Measurements from ENCODE around the gene KRTAP5-7.
"Not testable (repeated sequence)": the region's sequence is repeated elsewhere in the genome, so short reads cannot be mapped to it uniquely, and the experiment has no call there.

KRTAP5-7 gene

GRCh38 chr11:71526796-71527575 is at the start of gene KRTAP5-7:
TSS of gene KRTAP5-7 (plus strand) at chr11:71527267. CDS start at chr11:71527301, 34 bp downstream.
- DNase-seq: not testable (repeated sequence)

DNA sequence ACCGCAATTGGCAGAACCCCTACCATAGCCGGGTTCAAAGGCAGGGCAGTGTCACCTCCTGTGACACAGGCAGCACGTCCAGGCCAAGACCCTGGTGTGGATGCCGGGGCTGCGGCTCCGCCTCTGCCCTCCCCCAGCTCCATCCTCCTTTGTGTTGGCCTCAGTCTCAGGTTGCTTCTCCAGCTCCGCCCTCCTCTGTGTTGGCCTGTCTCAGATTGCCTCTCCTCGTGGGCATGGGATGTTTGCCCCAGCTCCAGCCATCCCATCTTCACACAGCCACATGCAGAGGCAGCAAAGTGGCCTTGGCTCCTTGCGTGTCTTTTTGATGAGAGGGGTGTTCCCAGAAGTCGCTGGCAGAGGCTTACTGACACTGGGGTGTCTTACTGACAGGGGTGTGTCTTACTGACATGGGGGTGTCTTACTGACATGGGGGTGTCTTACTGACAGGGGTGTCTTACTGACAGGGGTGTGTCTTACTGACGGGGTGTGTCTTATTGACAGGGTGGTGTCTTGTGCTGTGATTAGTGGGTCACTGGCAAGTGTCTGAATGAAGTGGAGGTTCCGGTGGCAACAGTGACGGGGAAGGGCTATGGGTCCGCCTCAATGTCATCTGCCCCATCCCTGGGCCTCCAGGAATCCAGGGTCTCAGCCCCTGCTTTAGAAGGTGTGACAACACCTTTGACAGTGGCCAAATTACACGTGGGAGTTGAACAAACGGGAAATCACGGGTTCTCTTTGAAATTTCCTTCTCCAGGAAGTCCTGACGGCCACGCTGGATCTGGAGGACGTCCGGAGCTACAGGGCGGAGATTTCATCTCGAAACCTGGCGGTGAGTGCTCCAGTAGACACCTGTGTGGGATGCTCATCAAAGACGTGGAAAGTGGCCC is 49.2 kb upstream of the KRTAP5-7 start:
- no peak for DNase-seq

GRCh38 chr11:71478528-71478840 is 48.6 kb upstream of the KRTAP5-7 start:
- DNase-seq: no peak

DNA sequence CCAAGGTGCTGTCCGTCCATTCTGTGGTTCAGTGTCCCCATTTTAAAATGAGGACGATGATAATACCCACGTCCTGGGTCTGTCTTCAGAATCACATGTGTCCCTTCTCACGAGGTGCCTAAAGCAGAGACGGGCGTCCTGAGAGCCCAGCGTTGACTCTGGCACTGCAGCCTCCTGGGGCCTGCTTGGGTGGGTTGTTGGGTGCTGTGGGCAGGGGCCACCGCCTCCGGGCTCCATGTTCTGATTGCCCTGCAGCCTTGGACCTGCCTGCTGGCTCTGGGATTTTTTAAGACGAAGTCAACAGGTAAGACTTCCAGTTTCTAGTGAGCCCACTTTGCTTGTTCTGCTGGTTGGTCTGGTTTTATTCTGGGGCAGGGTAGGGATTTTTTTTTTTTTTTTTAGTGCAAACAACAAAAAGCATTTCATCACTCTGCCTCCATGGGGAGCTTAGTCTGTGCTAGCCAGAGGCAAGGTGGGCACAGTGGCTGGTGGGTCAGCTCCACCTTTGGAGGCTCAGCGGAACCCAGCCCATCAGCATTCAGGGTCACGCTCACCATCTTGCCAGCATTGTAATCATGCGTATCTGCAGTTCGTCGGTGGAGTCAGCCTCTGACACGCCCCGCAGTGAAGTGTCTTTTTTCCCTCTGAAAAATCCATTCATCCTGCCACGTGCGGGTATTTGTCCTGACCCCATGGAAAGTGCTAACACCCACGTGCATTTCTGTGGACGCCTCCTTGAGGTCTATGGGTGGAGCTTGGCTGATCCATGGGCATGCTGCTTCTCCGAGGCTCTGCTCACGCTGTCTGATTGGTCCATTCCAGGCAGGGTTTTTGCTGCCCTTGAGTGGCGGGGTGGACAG is 45.7 kb upstream of the KRTAP5-7 start:
- DNase-seq: no peak

GRCh38 chr11:71482216-71482615 is 44.9 kb upstream of the KRTAP5-7 start:
- DNase-seq: no peak

GRCh38 chr11:71482746-71483364 is 44.2 kb upstream of the KRTAP5-7 start:
- no peak for DNase-seq

GRCh38 chr11:71483692-71484091 is 43.4 kb upstream of the KRTAP5-7 start:
- no peak for DNase-seq

DNA sequence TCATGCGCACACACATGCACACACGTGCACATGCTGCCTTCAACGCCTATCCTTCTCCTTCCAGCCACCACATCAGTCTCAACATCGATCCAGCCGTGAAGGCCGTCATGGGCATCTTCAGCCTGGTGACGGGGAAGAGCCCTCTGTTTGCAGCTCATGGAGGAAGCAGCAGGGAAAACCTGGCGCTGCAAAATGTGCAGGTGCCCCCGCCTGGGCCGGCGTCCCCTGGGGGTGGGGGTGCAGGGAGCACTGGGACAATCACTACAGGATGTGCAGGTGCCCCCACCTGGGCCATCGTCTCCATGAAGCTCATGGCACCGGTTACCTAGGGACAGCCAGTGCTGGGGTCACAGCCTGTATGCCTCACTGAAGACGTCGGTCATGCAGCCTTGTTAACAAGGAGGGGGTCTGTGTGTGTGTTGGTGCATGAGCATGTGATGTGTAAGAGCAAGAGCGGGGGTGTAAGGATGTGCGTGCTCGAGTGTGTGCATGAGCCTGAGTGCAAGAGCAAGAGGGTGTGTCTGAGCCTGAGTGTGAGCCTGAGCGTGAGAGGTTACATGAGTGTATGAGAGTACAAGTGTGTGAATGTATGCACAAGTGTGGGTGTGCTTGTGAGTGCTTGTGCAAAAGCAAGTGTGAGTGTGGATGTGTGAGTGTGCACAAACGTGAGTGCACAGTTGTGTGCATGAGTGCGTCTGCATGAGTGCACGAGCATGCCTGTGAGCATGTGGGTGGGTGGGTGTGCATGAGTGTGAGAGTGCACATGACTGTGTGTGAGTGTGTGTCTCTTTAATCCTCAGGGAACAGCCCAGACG is 42.6 kb upstream of the KRTAP5-7 start:
- no peak for DNase-seq

DNA sequence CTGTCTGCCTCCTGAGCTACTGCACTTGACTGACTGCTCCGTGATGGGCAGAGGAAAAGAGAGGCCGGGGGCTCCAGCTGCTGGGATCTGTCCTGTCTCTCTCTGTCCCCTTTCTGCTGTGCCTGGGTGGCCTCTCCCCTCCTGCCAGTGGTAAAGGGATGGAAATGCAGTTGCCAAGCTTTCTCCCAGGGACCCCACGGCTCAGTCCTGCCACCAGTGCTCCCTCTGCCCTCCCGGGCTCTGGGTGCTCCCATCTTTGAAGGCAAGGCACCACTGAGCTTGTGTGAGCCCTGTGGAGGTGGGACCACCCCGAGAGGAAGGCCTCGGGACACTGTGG is 42.0 kb upstream of the KRTAP5-7 start:
- no peak for DNase-seq

DNA sequence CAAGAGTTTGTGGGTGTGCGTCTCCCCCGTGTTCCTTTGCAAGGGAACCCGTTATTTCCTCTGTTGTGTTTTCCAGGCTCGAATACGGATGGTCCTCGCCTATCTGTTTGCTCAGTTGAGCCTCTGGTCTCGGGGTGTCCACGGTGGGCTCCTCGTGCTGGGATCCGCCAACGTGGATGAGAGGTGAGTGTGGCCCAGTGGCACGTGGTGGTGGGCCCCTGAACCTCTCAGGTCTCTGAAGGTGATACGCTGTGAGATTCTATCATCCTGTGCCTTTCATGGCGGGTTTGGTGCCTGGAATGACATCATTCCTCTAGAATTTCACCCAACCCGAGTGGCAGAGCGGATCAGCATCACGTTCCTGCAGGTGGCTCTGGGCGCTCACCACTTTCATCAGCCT is 41.6 kb upstream of the KRTAP5-7 start:
- no peak for DNase-seq

- DNase-seq: no peak
Observed at GRCh38 chr11:71486320-71486719, 40.7 kb upstream of the KRTAP5-7 start.

DNA sequence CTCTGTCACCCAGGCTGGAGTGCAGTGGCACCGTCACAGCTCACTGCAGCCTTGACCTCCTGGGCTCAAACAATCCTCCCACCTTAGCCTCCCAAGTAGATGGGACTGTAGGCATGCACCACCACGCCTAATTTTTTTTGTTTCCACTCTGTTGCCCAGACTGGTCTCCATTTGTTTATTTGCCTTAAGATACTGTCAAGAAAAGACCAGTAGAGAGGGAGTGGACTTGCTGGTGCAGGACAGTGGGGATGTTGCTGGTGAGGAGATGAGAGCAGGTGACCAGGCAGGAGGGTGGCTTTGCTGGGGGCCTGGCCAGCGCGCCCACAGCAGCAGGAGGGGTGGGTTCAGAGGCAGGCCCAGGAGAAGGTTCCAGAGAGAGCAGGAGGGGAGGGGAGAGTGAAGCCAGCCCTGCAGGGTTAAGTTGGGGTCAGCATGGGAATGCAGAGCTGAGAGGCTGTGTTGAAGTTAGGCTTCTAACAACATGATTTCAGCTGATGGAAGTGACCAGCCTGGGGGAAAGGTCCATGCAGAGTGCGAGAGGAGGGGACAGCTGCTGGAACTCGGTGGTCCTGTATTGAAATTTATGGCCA is 38.3 kb upstream of the KRTAP5-7 start:
- no peak for DNase-seq

DNA sequence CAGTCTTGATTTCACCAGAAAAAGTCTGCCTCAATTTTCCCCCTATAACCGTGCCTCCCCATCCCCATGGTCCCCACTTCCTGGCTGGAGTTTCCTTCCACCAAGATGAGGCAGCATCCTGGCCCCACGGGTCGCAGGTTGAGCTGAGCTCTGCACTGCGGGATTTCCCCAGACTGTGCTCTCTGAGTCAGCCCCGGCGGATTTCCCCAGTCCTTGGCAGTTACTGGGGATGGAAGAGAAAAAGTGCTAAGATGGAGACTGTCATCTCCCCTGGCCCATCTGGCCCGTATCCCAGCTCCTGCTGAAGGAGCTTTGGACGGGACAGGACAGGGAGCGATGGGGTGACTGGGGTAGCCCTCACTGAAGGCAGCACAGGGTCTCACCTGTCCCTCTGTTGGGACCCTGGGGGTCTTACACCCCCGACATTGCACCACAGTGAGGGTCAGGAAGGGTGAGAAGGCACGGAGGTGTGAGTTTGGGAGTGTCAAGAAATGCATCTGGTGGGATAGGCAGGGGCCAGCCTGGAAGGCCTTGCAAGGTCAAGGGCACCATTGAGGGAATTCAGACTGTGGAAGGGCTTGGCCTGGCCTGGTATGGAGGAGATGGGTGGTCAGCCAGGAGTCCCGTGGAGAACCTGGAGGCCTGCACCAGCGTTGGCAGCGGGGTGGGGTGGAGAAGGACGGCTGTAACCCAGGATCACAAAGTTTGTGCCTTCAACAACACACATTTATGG is 37.6 kb upstream of the KRTAP5-7 start:
- DNase-seq: no peak

- no peak for DNase-seq
Observed at GRCh38 chr11:71490044-71490730, 36.9 kb upstream of the KRTAP5-7 start.

- DNase-seq: no peak
Observed at GRCh38 chr11:71490731-71491390, 36.2 kb upstream of the KRTAP5-7 start.

DNA sequence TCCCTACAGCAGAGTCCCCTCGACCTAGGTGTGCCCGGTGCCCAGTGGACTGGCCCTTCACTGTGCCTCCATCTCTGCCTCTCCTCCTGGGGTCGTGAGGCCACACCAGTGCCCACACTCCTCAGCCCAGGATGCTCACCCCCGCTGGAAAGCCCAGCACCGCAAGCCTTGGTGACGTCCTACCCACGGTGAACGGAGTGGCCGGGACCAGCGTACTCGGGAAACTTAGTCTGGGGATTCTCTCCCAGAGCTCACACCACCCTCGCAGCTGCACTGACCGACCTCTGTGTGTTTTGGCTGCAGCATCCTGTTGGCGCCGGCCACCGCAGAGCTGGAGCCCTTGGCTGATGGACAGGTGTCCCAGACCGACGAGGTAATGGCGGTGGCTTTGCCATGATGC is 35.5 kb upstream of the KRTAP5-7 start:
- DNase-seq: no peak

DNA sequence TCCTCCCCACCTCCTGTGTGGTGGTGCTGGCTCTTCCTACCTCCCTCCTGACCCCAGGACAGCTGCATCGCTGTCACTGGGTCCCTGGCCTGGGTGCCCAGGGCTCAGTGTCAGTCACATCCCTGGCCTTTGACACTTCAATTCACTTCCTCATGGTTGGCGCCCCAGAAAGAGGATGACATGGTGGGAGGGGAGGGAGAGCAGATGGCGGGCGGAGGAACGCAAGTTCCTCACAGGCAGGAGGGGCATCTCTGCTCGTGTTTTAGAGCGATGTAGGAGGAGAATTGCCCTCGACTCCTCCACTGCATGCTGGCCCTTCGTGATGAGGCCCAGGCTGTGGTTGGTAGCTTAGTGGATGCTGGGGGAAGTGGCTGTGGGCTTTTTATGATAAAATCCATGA is 35.1 kb upstream of the KRTAP5-7 start:
- DNase-seq: no peak

- no peak for DNase-seq
Observed at GRCh38 chr11:71495286-71496230, 31.5 kb upstream of the KRTAP5-7 start.

DNA sequence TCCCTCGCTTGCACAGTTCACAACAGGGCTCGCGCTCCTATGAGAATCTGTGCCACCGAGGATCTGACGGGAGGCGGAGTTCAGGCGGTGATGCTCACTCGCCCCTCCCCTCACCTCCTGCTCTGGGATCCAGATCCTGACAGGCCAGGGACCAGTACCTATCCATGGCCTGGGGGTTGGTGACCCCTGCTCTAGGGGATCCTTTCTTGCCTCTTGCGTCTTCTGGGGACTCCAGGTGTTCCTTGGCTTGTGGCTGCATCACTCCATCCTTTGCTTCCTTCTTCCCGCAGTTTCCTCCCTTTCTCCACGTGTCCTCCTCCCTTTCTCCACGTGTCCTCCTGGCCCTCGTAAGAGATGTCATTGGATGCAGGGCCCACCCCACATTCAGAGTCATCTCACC is 30.6 kb upstream of the KRTAP5-7 start:
- DNase-seq: no peak
